ENCODE data around the gene FAR2. TPM values are rescaled to one million over a fixed set of nuclear protein-coding genes. Genes with fewer than 3 reads are reported as not detected.

The FAR2 gene
- total and polyA plus RNA-seq, 4 donors = 7.1 to 14.4 (median 11.2) TPM

DNA sequence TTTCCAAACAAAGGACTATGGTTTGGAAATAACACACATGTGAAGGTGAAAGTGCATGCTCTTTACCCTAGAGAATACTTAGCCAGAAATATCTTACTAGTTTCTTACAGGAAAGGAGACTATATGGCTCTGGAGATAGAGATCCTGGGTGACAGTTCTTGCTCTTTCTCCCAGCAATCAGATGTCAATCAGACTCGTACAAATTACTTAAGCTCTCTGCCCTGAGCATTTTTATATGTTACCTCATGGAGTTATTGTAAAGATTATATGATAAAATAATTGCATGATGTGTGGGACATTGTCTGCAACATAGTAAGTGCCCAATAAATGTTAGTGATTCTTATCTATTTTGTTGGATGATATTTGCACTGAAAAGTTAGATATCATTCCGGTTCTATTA, 76.8 kb downstream of the FAR2 start:
- no peaks in the 10 kb centered on the region for H3K36me3 ChIP-seq (ENCODE audit: control insufficient read depth in 4 of 4, insufficient read depth in 4 of 4, low read length in 4 of 4)
- no peak overlapping the region for H3K9ac ChIP-seq (ENCODE audit: insufficient read depth in 1 of 2, low read length in 2 of 2)
- ATAC-seq (ENCODE audit: insufficient read depth, low FRiP score) = no peak
- H3K9me3 ChIP-seq (ENCODE audit: control insufficient read depth in 4 of 4, insufficient read depth in 3 of 4, low read length in 3 of 4) = no peaks in the 10 kb centered on the region
- 76 to 80% methylated on average over 2 of the region's 2 CpGs for WGBS, 2 donors
- TF ChIP-seq, protein P1, sequence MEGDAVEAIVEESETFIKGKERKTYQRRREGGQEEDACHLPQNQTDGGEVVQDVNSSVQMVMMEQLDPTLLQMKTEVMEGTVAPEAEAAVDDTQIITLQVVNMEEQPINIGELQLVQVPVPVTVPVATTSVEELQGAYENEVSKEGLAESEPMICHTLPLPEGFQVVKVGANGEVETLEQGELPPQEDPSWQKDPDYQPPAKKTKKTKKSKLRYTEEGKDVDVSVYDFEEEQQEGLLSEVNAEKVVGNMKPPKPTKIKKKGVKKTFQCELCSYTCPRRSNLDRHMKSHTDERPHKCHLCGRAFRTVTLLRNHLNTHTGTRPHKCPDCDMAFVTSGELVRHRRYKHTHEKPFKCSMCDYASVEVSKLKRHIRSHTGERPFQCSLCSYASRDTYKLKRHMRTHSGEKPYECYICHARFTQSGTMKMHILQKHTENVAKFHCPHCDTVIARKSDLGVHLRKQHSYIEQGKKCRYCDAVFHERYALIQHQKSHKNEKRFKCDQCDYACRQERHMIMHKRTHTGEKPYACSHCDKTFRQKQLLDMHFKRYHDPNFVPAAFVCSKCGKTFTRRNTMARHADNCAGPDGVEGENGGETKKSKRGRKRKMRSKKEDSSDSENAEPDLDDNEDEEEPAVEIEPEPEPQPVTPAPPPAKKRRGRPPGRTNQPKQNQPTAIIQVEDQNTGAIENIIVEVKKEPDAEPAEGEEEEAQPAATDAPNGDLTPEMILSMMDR (IDR thresholded peaks at IDR 0.05; ENCODE audit: control extremely low read depth, extremely low read depth) = no peak
- no peaks in the 10 kb centered on the region for H3K27me3 ChIP-seq (ENCODE audit: control insufficient read depth in 3 of 3, insufficient read depth in 3 of 3, low read length in 2 of 3)
- no peak overlapping the region for H3K4me3 ChIP-seq
- H3K27ac ChIP-seq (ENCODE audit: low read depth in 1 of 2, low read length in 1 of 2) = no peak overlapping the region
- H3K4me1 ChIP-seq (ENCODE audit: control insufficient read depth in 5 of 5, insufficient read depth in 5 of 5, low read length in 5 of 5) = no peaks in the 10 kb centered on the region
- no peak for DNase-seq

DNA sequence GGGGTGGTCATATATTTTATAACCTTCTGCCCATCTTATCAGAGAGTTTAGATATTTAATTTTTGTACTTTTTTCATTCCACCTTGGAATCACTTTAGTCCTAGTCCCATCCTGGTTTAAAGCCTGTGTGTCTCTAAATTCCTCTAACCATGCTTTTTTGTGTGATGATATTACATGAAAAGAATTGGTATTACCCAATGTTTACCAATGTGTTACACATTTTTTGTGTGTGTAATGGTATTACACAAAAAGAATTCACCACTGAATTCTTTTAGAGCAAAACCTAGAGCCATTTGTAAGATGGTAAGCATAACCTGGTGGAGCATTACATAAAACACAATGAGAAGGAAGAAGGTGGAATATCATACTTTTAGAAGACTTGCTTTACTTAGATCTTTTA, 77.5 kb downstream of the FAR2 start:
- Histone ChIP-seq H3K9ac (ENCODE audit: insufficient read depth in 1 of 2, low read length in 2 of 2) (no peak overlapping the region), H3K9me3 (ENCODE audit: control insufficient read depth in 4 of 4, insufficient read depth in 3 of 4, low read length in 3 of 4) (no peaks in the 10 kb centered on the region), H3K36me3 (ENCODE audit: control insufficient read depth in 4 of 4, insufficient read depth in 4 of 4, low read length in 4 of 4) (no peaks in the 10 kb centered on the region), H3K4me3 (no peak overlapping the region), H3K27ac (ENCODE audit: low read depth in 1 of 2, low read length in 1 of 2) (no peak overlapping the region), H3K4me1 (ENCODE audit: control insufficient read depth in 5 of 5, insufficient read depth in 5 of 5, low read length in 5 of 5) (no peaks in the 10 kb centered on the region), H3K27me3 (ENCODE audit: control insufficient read depth in 3 of 3, insufficient read depth in 3 of 3, low read length in 2 of 3) (no peaks in the 10 kb centered on the region)
- no peak for DNase-seq
- TF ChIP-seq, protein P1 (IDR thresholded peaks at IDR 0.05; ENCODE audit: control extremely low read depth, extremely low read depth) = no peak
- no peak for ATAC-seq (ENCODE audit: insufficient read depth, low FRiP score)

DNA sequence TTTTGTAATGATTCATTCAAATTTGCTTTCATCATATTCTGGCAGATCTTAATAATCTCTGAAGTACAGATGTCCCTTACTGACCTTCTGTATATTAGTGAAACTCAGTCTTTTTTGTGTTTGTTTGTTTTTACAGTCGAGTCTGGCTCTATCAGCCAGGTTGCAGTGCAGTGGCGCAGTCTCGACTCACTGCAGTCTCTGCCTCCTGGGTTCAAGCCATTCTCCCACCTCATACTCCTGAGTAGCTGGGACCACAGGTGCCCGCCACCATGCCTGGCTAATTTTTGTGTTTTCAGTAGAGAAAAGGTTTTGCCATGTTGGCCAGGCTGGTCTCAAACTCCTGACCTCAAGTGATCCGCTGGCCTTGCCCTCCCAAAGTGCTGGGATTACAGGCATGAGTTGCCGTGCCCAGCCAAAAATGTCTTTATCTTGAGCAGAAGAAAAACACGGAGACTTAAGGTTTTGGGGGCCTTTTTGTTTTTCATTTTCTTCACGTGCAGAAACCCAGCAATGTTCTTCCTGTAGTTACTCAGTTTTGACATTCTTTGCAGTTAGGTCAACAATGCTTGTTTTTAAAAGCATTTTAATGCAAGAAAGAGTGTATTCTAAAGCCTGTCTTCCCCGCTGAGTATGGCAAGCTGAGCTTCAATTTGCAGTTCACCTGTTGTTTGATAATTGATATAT, 79.5 kb downstream of the FAR2 start:
- DNase-seq (no peak), ATAC-seq (ENCODE audit: insufficient read depth, low FRiP score) (no peak)
- 60 to 65% methylated on average over 9 of the region's 9 CpGs for WGBS, 2 donors
- Histone ChIP-seq H3K9me3 (ENCODE audit: control insufficient read depth in 4 of 4, insufficient read depth in 3 of 4, low read length in 3 of 4) (no peaks in the 10 kb centered on the region), H3K27me3 (ENCODE audit: control insufficient read depth in 3 of 3, insufficient read depth in 3 of 3, low read length in 2 of 3) (no peaks in the 10 kb centered on the region), H3K27ac (ENCODE audit: low read depth in 1 of 2, low read length in 1 of 2) (no peak overlapping the region), H3K4me3 (no peak overlapping the region), H3K36me3 (ENCODE audit: control insufficient read depth in 4 of 4, insufficient read depth in 4 of 4, low read length in 4 of 4) (peaks cover 0 to 2% (median 0%) of the 10 kb centered on the region in 4 donors), H3K4me1 (ENCODE audit: control insufficient read depth in 5 of 5, insufficient read depth in 5 of 5, low read length in 5 of 5) (peaks cover 0 to 2% (median 0%) of the 10 kb centered on the region in 5 donors), H3K9ac (ENCODE audit: insufficient read depth in 1 of 2, low read length in 2 of 2) (no peak overlapping the region)
- TF ChIP-seq, protein P1 (IDR thresholded peaks at IDR 0.05; ENCODE audit: control extremely low read depth, extremely low read depth) = no peak

DNA sequence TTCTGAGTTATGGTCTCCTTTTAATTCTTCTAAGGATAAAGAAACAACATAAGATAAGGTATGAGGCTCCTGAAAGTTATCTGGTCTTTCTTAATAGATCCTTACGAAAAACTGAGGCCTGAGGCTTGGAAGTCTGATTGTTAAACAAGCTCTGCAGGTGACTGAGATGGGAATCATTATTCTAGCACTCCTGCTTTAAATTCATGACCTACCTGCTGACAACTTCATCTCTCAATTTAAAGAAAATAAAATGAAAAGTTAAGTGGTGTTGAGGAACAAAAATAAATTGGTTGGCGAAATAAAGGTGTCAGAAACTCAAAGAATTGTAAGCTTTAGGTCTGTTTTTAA, 80.1 kb downstream of the FAR2 start:
- no peak for DNase-seq
- H3K9ac ChIP-seq (ENCODE audit: insufficient read depth in 1 of 2, low read length in 2 of 2) = no peak overlapping the region
- peaks cover 0 to 2% (median 0%) of the 10 kb centered on the region in 5 donors for H3K4me1 ChIP-seq (ENCODE audit: control insufficient read depth in 5 of 5, insufficient read depth in 5 of 5, low read length in 5 of 5)
- H3K9me3 ChIP-seq (ENCODE audit: control insufficient read depth in 4 of 4, insufficient read depth in 3 of 4, low read length in 3 of 4) = no peaks in the 10 kb centered on the region
- H3K27me3 ChIP-seq (ENCODE audit: control insufficient read depth in 3 of 3, insufficient read depth in 3 of 3, low read length in 2 of 3) = no peaks in the 10 kb centered on the region
- TF ChIP-seq, protein P1 (IDR thresholded peaks at IDR 0.05; ENCODE audit: control extremely low read depth, extremely low read depth) = no peak
- 93 to 99% methylated on average over 2 of the region's 2 CpGs for WGBS, 2 donors
- ATAC-seq (ENCODE audit: insufficient read depth, low FRiP score) = no peak
- peaks cover 0 to 2% (median 0%) of the 10 kb centered on the region in 4 donors for H3K36me3 ChIP-seq (ENCODE audit: control insufficient read depth in 4 of 4, insufficient read depth in 4 of 4, low read length in 4 of 4)
- H3K4me3 ChIP-seq = no peak overlapping the region
- H3K27ac ChIP-seq (ENCODE audit: low read depth in 1 of 2, low read length in 1 of 2) = no peak overlapping the region

Measured in lung (tissue), 12 donors.